Stimulated activated CD4-positive, alpha-beta T cell treated with anti-CD3 and anti-CD28 coated beads, Interleukin-2, amount 100 ng/mL, for 48 hours (primary cell): ENCODE measurements around the gene B3GALT6.

Experiments
- DNase-seq, 2 donors: peaks; one replicate each; pipeline ENCODE4 v3.0.0-alpha.2; 2020

The B3GALT6 gene

GRCh38 chr1:1232796-1233566 lies 944 bp downstream of the B3GALT6 start:
- DNase-seq: no peak

- no peak for DNase-seq
Measured at GRCh38 chr1:1233567-1233892, 1.5 kb downstream of the B3GALT6 start.

GRCh38 chr1:1234180-1234808 lies 2.3 kb downstream of the B3GALT6 start:
- DNase-seq: no peak

- no peak for DNase-seq
Measured at GRCh38 chr1:1235016-1235744, 3.1 kb downstream of the B3GALT6 start.

GRCh38 chr1:1236176-1236763 lies 4.2 kb downstream of the B3GALT6 start:
- no peak for DNase-seq

- no peak for DNase-seq
Measured at GRCh38 chr1:1236945-1237873, 5.2 kb downstream of the B3GALT6 start.

GRCh38 chr1:1237874-1238701 lies 6.1 kb downstream of the B3GALT6 start:
- no peak for DNase-seq

- DNase-seq: no peak
Measured at GRCh38 chr1:1238702-1239178, 6.7 kb downstream of the B3GALT6 start.

GRCh38 chr1:1239227-1239613 lies 7.2 kb downstream of the B3GALT6 start:
- no peak for DNase-seq

GRCh38 chr1:1239614-1240347 lies 7.7 kb downstream of the B3GALT6 start:
- DNase-seq: no peak

GRCh38 chr1:1240348-1240732 lies 8.3 kb downstream of the B3GALT6 start:
- no peak for DNase-seq

GRCh38 chr1:1240822-1241587 lies 9.0 kb downstream of the B3GALT6 start:
- no peak for DNase-seq

- no peak for DNase-seq
Measured at GRCh38 chr1:1241588-1242219, 9.7 kb downstream of the B3GALT6 start.

- no peak for DNase-seq
Measured at GRCh38 chr1:1242461-1243265, 10.6 kb downstream of the B3GALT6 start.

- no peak for DNase-seq
Measured at GRCh38 chr1:1243266-1243660, 11.2 kb downstream of the B3GALT6 start.

- DNase-seq: no peak
Measured at GRCh38 chr1:1243807-1244191, 11.8 kb downstream of the B3GALT6 start.

- DNase-seq: no peak
Measured at GRCh38 chr1:1244192-1244811, 12.3 kb downstream of the B3GALT6 start.

- no peak for DNase-seq
Measured at GRCh38 chr1:1245178-1245816, 13.3 kb downstream of the B3GALT6 start.
